Measurements from ENCODE around the gene CCNI. TPM values are rescaled to one million over a fixed set of nuclear protein-coding genes. Genes with fewer than 3 reads are reported as not detected.

Gene CCNI
- total and polyA plus RNA-seq, 2 of the 13 experiments (the other 11 are each of a cell fraction or from before 2014, with no cell fraction given), result 43.5 to 122 TPM

- TF ChIP-seq FIP1L1 (IDR thresholded peaks at IDR 0.05; ENCODE audit: borderline replicate concordance, insufficient read depth, low read depth, low read length), result no peak
- TF ChIP-seq, protein P1, sequence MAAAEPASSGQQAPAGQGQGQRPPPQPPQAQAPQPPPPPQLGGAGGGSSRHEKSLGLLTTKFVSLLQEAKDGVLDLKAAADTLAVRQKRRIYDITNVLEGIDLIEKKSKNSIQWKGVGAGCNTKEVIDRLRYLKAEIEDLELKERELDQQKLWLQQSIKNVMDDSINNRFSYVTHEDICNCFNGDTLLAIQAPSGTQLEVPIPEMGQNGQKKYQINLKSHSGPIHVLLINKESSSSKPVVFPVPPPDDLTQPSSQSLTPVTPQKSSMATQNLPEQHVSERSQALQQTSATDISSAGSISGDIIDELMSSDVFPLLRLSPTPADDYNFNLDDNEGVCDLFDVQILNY (CRISPR knock-in tag; conservative IDR thresholded peaks at IDR 0.05), result no peak
Measured at GRCh38 chr4:77122656-77123055, 46.9 kb upstream of the CCNI start (continued).

DNA sequence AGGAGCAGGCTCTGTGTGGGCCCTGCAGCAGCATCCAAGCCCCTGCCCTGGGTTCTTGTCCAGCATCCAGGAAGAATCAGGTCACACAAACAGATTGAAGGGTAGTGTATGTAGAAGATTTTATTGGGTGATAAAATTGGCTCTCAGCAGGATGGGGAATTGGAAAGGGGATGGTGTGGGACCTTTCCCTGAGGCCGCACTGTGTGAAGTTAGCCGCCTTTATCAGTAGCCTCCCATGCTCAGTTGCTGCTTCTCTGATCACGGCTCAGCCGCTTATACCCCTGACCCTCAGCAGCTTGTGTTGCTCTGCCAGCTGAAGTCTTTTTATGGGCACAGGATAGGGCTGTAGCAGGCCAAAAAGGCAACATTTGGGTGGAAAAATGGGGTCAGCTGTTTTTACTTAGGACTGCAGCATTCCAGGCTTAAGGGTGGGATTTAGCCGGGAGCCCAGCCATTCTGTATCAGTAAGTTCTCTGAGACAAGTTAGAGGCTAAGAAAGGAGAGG, 46.0 kb upstream of the CCNI start:
- intact Hi-C loops (cut with micrococcal nuclease; ENCODE audit: unreplicated experiment), result loop anchor here (1.0 kb wide), 1 partner anchor 82 kb away; no protein-coding TSS in a partner anchor
- no peaks in the 10 kb centered on the region for H4K20me1 ChIP-seq (ENCODE audit: insufficient read depth, low read length)
- no peak for DNase-seq (ENCODE audit: low spot score)
- no peak for FAIRE-seq
- no peak overlapping the region for H3K4me3 ChIP-seq (replicated peaks in 1 of 3; ENCODE audit: insufficient read depth in 1 of 3, low read depth in 2 of 3, low read length in 3 of 3)
- no peak overlapping the region for H3K4me2 ChIP-seq (ENCODE audit: low read depth, low read length)
- in situ Hi-C loops (cut with HindIII; ENCODE audit: extremely low pct_ligation_motif_present, low pct_unique_long_range_greater_than_20kb), result no loop called here
- H3K79me2 ChIP-seq (ENCODE audit: insufficient read depth, low read length), result no peaks in the 10 kb centered on the region
- no peak overlapping the region for H3K27ac ChIP-seq (ENCODE audit: extremely low read length, insufficient read depth, low read length)
- H3K27me3 ChIP-seq (ENCODE audit: control insufficient read depth in 1 of 2, insufficient read depth in 2 of 2, low read length in 2 of 2), result peaks cover 0 to 15% of the 10 kb centered on the region in 2 experiments; a peak in 3 of 5 replicates
- no TSS peak for BruUV-seq (replicated peaks)
- no peak overlapping the region for H2AFZ ChIP-seq (ENCODE audit: low read length)
- ATAC-seq, result no peak
- CTCF ChIA-PET (ENCODE audit: low intra/inter-chr PET ratio, low total read pairs), result no interaction called here
- no peaks in the 10 kb centered on the region for H3K9me3 ChIP-seq (ENCODE audit: low read length)
- 10% methylated on average over 5 of the region's 5 CpGs for WGBS (ENCODE audit: low lambda C conversion rate)
- H3K36me3 ChIP-seq (replicated peaks in 1 of 2; ENCODE audit: control insufficient read depth in 1 of 2, insufficient read depth in 2 of 2, low read length in 2 of 2), result no peaks in the 10 kb centered on the region
- POLR2A ChIA-PET, result no interaction called here
- no peak overlapping the region for H3K9ac ChIP-seq (ENCODE audit: insufficient read depth, low read depth, low read length)
- H3K4me1 ChIP-seq (ENCODE audit: insufficient read depth, low read length), result no peaks in the 10 kb centered on the region
- no peak for TF ChIP-seq PHB2 (IDR thresholded peaks at IDR 0.05; ENCODE audit: partially characterized antibody)
- TF ChIP-seq GABPB1 (CRISPR knock-in tag; IDR thresholded peaks at IDR 0.05), result no peak
- TF ChIP-seq, protein P2, sequence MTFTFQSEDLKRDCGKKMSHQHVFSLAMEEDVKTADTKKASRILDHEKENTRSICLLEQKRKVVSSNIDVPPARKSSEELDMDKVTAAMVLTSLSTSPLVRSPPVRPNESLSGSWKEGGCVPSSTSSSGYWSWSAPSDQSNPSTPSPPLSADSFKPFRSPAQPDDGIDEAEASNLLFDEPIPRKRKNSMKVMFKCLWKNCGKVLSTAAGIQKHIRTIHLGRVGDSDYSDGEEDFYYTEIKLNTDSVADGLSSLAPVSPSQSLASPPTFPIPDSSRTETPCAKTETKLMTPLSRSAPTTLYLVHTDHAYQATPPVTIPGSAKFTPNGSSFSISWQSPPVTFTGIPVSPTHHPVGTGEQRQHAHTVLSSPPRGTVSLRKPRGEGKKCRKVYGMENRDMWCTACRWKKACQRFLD (CRISPR knock-in tag; IDR thresholded peaks at IDR 0.05; ENCODE audit: borderline replicate concordance), result no peak
- TF ChIP-seq, protein P3, sequence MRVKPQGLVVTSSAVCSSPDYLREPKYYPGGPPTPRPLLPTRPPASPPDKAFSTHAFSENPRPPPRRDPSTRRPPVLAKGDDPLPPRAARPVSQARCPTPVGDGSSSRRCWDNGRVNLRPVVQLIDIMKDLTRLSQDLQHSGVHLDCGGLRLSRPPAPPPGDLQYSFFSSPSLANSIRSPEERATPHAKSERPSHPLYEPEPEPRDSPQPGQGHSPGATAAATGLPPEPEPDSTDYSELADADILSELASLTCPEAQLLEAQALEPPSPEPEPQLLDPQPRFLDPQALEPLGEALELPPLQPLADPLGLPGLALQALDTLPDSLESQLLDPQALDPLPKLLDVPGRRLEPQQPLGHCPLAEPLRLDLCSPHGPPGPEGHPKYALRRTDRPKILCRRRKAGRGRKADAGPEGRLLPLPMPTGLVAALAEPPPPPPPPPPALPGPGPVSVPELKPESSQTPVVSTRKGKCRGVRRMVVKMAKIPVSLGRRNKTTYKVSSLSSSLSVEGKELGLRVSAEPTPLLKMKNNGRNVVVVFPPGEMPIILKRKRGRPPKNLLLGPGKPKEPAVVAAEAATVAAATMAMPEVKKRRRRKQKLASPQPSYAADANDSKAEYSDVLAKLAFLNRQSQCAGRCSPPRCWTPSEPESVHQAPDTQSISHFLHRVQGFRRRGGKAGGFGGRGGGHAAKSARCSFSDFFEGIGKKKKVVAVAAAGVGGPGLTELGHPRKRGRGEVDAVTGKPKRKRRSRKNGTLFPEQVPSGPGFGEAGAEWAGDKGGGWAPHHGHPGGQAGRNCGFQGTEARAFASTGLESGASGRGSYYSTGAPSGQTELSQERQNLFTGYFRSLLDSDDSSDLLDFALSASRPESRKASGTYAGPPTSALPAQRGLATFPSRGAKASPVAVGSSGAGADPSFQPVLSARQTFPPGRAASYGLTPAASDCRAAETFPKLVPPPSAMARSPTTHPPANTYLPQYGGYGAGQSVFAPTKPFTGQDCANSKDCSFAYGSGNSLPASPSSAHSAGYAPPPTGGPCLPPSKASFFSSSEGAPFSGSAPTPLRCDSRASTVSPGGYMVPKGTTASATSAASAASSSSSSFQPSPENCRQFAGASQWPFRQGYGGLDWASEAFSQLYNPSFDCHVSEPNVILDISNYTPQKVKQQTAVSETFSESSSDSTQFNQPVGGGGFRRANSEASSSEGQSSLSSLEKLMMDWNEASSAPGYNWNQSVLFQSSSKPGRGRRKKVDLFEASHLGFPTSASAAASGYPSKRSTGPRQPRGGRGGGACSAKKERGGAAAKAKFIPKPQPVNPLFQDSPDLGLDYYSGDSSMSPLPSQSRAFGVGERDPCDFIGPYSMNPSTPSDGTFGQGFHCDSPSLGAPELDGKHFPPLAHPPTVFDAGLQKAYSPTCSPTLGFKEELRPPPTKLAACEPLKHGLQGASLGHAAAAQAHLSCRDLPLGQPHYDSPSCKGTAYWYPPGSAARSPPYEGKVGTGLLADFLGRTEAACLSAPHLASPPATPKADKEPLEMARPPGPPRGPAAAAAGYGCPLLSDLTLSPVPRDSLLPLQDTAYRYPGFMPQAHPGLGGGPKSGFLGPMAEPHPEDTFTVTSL (CRISPR knock-in tag; IDR thresholded peaks at IDR 0.05; ENCODE audit: borderline replicate concordance), result no peak
- TF ChIP-seq, protein P4, sequence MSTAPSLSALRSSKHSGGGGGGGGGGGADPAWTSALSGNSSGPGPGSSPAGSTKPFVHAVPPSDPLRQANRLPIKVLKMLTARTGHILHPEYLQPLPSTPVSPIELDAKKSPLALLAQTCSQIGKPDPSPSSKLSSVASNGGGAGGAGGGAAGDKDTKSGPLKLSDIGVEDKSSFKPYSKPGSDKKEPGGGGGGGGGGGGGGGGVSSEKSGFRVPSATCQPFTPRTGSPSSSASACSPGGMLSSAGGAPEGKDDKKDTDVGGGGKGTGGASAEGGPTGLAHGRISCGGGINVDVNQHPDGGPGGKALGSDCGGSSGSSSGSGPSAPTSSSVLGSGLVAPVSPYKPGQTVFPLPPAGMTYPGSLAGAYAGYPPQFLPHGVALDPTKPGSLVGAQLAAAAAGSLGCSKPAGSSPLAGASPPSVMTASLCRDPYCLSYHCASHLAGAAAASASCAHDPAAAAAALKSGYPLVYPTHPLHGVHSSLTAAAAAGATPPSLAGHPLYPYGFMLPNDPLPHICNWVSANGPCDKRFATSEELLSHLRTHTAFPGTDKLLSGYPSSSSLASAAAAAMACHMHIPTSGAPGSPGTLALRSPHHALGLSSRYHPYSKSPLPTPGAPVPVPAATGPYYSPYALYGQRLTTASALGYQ (CRISPR knock-in tag; IDR thresholded peaks at IDR 0.05), result no peak
- no peak for TF ChIP-seq GZF1 (CRISPR knock-in tag; IDR thresholded peaks at IDR 0.05)
- TF ChIP-seq ZNF333 (CRISPR knock-in tag; IDR thresholded peaks at IDR 0.05; ENCODE audit: borderline replicate concordance), result no peak
- no peak for TF ChIP-seq TFAP4 (IDR thresholded peaks at IDR 0.05; ENCODE audit: borderline replicate concordance, low read depth)
